Endothelial cell of umbilical vein (primary cell): ENCODE data around the gene SHISA6. TPM values are rescaled to one million over a fixed set of nuclear protein-coding genes. Genes with fewer than 3 reads are reported as not detected.

Experiments used
- BruUV-seq: library from RNA; stranded (reverse); fragments of 400-500 nt; replicated peaks from 2 replicates; lab custom pipeline; 2021; lab: Mats Ljungman, UMichigan
- CTCF ChIA-PET: fragments of 300-600, 350-600 bp; sonication (Branson Sonifier 250); formaldehyde crosslinking; loops from one replicate; lab custom pipeline; 2021; ENCODE audit warnings: antibody characterized with exemption, inconsistent platforms; lab: Charles Lee
- POLR2A ChIA-PET: fragments of 300-600, 350-600 bp; sonication (Branson Sonifier 250); formaldehyde crosslinking; loops from one replicate; lab custom pipeline; 2021; ENCODE audit warnings: antibody characterized with exemption, inconsistent platforms; lab: Charles Lee
- DNase-seq: peaks from one replicate; pipeline ENCODE4 v3.0.0-alpha.2; 2011; ENCODE audit warnings: low read depth, low spot score
- FAIRE-seq: peaks from 2 replicates; lab custom pipeline; 2011; peaks lifted over from hg19 to GRCh38; lab: Jason Lieb, UNC
- H2AFZ ChIP-seq: 2 replicates; pipeline ENCODE4 v1.6.0; 2012; ENCODE audit warnings: low read depth, low read length, control low read depth, inconsistent platforms
- H3K27ac ChIP-seq: 2 replicates; pipeline ENCODE4 v1.5.1; 2011; ENCODE audit warnings: low read depth, mild to moderate bottlenecking, control low read depth, low read length, moderate library complexity; ENCODE audit not compliant: insufficient read depth
- H3K27me3 ChIP-seq, 2 experiments: 2 replicates each; pipeline versions ENCODE4 v1.6.0 to v1.6.1; 2011; ENCODE audit warnings: low read length in 2 of 2, mixed read lengths in 1 of 2; ENCODE audit not compliant: control insufficient read depth in 2 of 2, insufficient read depth in 2 of 2
- H3K36me3 ChIP-seq, 2 experiments: 2 replicates in 1 of 2; 3 replicates in 1 of 2; pipeline ENCODE4 v1.5.1; 2011; ENCODE audit warnings: low read length in 2 of 2, mild to moderate bottlenecking in 1 of 2, moderate library complexity in 1 of 2; ENCODE audit not compliant: control insufficient read depth in 2 of 2, insufficient read depth in 2 of 2; ENCODE audit errors: extremely low read depth in 1 of 2
- H3K4me1 ChIP-seq: 3 replicates; pipeline ENCODE4 v1.5.1; 2011; ENCODE audit warnings: mild to moderate bottlenecking, low read length; ENCODE audit not compliant: control insufficient read depth, insufficient read depth; ENCODE audit errors: extremely low read depth
- H3K4me2 ChIP-seq: 2 replicates; pipeline ENCODE4 v1.6.1; 2011; ENCODE audit warnings: low read length, control low read depth, mixed read lengths; ENCODE audit not compliant: insufficient read depth
- H3K4me3 ChIP-seq, 3 experiments: fragments of 200-600 bp in 1 of 3; sonication (generic), shearing (Covaris generic) in 1 of 3; replicated peaks in 1 of 3; 2 replicates each; pipeline ENCODE4 v1.5.1; 2011 to 2016; ENCODE audit warnings: control low read depth in 3 of 3, low read length in 3 of 3, mild to moderate bottlenecking in 2 of 3, inconsistent platforms in 1 of 3, low read depth in 1 of 3, moderate library complexity in 1 of 3; ENCODE audit not compliant: insufficient read depth in 1 of 3
- H3K79me2 ChIP-seq: 2 replicates; pipeline ENCODE4 v1.6.0; 2012; ENCODE audit warnings: low read length, inconsistent platforms; ENCODE audit not compliant: control insufficient read depth, insufficient read depth
- H3K9ac ChIP-seq: replicated peaks from 2 replicates; pipeline ENCODE3; 2011; ENCODE audit warnings: low read length, control low read depth; ENCODE audit not compliant: insufficient read depth; ENCODE audit errors: extremely low read depth
- H3K9me1 ChIP-seq: replicated peaks from 3 replicates; pipeline ENCODE4 v1.6.0; 2011; ENCODE audit warnings: mild to moderate bottlenecking, low read length; ENCODE audit not compliant: control insufficient read depth, insufficient read depth; ENCODE audit errors: extremely low read depth
- H3K9me3 ChIP-seq: replicated peaks from 2 replicates; pipeline ENCODE4 v1.5.1; 2012; ENCODE audit warnings: low read length, inconsistent platforms; ENCODE audit not compliant: control insufficient read depth, insufficient read depth
- H4K20me1 ChIP-seq: replicated peaks from 2 replicates; pipeline ENCODE3; 2011; ENCODE audit warnings: mild to moderate bottlenecking, low read length; ENCODE audit not compliant: control insufficient read depth, insufficient read depth; ENCODE audit errors: extremely low read depth
- CTCF ChIP-seq, 2 donors: IDR thresholded peaks; 1 replicate in 1 of 2; 2 replicates in 1 of 2; pipeline ENCODE4 v1.5.1; 2011; ENCODE audit warnings: low read length in 2 of 2, mild to moderate bottlenecking in 2 of 2, moderate library complexity in 2 of 2, control low read depth in 1 of 2, inconsistent platforms in 1 of 2, low read depth in 1 of 2; ENCODE audit not compliant: insufficient read depth in 1 of 2; ENCODE audit errors: extremely low read depth in 1 of 2
- EZH2 ChIP-seq: IDR thresholded peaks from 2 replicates; pipeline ENCODE4 v1.6.1; 2012; ENCODE audit warnings: borderline replicate concordance, low read depth, mild to moderate bottlenecking, moderate library complexity, low read length, inconsistent platforms; ENCODE audit not compliant: severe bottlenecking
- FOS ChIP-seq: IDR thresholded peaks from 2 replicates; pipeline ENCODE4 v1.6.1; 2011; ENCODE audit warnings: mild to moderate bottlenecking, low read length, moderate library complexity, borderline replicate concordance; ENCODE audit not compliant: insufficient read depth
- GATA2 ChIP-seq: IDR thresholded peaks from 2 replicates; pipeline ENCODE4 v1.7.0; 2011; ENCODE audit warnings: low read depth, mild to moderate bottlenecking, moderate library complexity, mixed read lengths, low read length; ENCODE audit not compliant: insufficient read length, insufficient read depth
- JUN ChIP-seq: IDR thresholded peaks from 2 replicates; pipeline ENCODE4 v1.6.1; 2011; ENCODE audit warnings: borderline replicate concordance, low read depth; ENCODE audit not compliant: insufficient read length, insufficient read depth
- MYC ChIP-seq: IDR thresholded peaks from one replicate; pipeline ENCODE4 v1.6.1; 2011; ENCODE audit warnings: mild to moderate bottlenecking, low read depth, low read length
- POLR2A ChIP-seq: IDR thresholded peaks from 2 replicates; pipeline ENCODE4 v1.6.1; 2012; ENCODE audit warnings: low read depth, mild to moderate bottlenecking, control low read depth, low read length
- POLR2AphosphoS5 ChIP-seq: IDR thresholded peaks from 2 replicates; pipeline ENCODE4 v1.6.1; 2012; ENCODE audit warnings: low read depth, mild to moderate bottlenecking, control low read depth, low read length, moderate library complexity; ENCODE audit not compliant: insufficient read depth
- dilution Hi-C: fragments of 300-500 bp; cut with MboI; formaldehyde crosslinking; loops from one replicate; pipeline ENCODE4 v1.15.0; 2019; ENCODE audit warnings: low sequenced_read_pairs; ENCODE audit not compliant: extremely low pct_ligation_motif_present
- intact Hi-C: fragments of 100-400 bp; cut with micrococcal nuclease; formaldehyde crosslinking; loops from one replicate; pipeline ENCODE4 v1.10.0; 2022
- polyA plus RNA-seq, 4 experiments: library from polyadenylated mRNA; depleted of rRNA in 3 of 4; stranded (reverse) in 3 of 4; unstranded in 1 of 4; fragments of >200 nt; gene quantifications; 2 replicates each; pipeline versions ENCODE4 v1.2.1 to v1.2.3, GENCODE V29; 2011 to 2012; ENCODE audit warnings: missing spikeins in 1 of 4
- total RNA-seq: library from RNA; stranded (reverse); gene quantifications from 2 replicates; pipeline ENCODE4 v1.2.3, GENCODE V29; 2021
- TF ChIP-seq, protein P1 (sequence below): IDR thresholded peaks from 2 replicates; pipeline ENCODE4 v1.6.1; 2011; ENCODE audit not compliant: insufficient read depth, insufficient read length

SHISA6 gene
- total and polyA plus RNA-seq, 2 donors (not counting 3 experiments of a cell fraction or from before 2014, with no cell fraction given): not detected

GRCh38 chr17:11554042-11554441, 313.0 kb downstream of the SHISA6 start:
- POLR2A ChIA-PET: no interaction called here
- Histone ChIP-seq H3K27me3 (no peaks in the 10 kb centered on the region), H3K9me1 (no peaks in the 10 kb centered on the region), H3K4me3 (no peak overlapping the region), H3K27ac (no peak overlapping the region), H3K4me2 (no peak overlapping the region), H3K4me1 (no peaks in the 10 kb centered on the region), H3K79me2 (no peaks in the 10 kb centered on the region), H3K9ac (no peak overlapping the region), H3K36me3 (no peaks in the 10 kb centered on the region), H3K9me3 (peaks cover 9% of the 10 kb centered on the region), H2AFZ (no peak overlapping the region), H4K20me1 (no peaks in the 10 kb centered on the region)
- FAIRE-seq: no peak
- dilution Hi-C loops (no loop called here), intact Hi-C loops (no loop called here)
- TF ChIP-seq CTCF (IDR thresholded peaks at IDR 0.05; ENCODE audit: extremely low read depth in 1 of 2, insufficient read depth in 1 of 2, low read depth in 1 of 2, low read length in 2 of 2) (no peak), GATA2 (no peak), JUN (no peak), POLR2A (no peak), EZH2 (no peak), FOS (no peak), MYC (no peak), POLR2AphosphoS5 (no peak)
- TF ChIP-seq, protein P1, sequence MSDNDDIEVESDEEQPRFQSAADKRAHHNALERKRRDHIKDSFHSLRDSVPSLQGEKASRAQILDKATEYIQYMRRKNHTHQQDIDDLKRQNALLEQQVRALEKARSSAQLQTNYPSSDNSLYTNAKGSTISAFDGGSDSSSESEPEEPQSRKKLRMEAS: no peak
- no TSS peak for BruUV-seq
- no peak for DNase-seq
- CTCF ChIA-PET: no interaction called here
